ENCODE data around the gene C2CD4A.
"Not testable (repeated sequence)": the region's sequence is repeated elsewhere in the genome, so short reads cannot be mapped to it uniquely, and the experiment has no call there.

C2CD4A gene

GRCh38 chr15:62066663-62067447 is at the start of gene C2CD4A:
C2CD4A (plus strand) TSS chr15:62066977; CDS start chr15:62067614, 637 bp downstream.
- in situ Hi-C loops (cut with HindIII; ENCODE audit: low sequenced_read_pairs), result no loop called here

- in situ Hi-C loops (cut with HindIII; ENCODE audit: low sequenced_read_pairs), result no loop called here
Observed at GRCh38 chr15:62020576-62021160, 46.1 kb upstream of the C2CD4A start.

- in situ Hi-C loops (cut with HindIII; ENCODE audit: low sequenced_read_pairs), result no loop called here
Observed at GRCh38 chr15:62021991-62022600, 44.7 kb upstream of the C2CD4A start.

- in situ Hi-C loops (cut with HindIII; ENCODE audit: low sequenced_read_pairs), result no loop called here
Observed at GRCh38 chr15:62026487-62027262, 40.1 kb upstream of the C2CD4A start.

GRCh38 chr15:62027263-62027565 is 39.6 kb upstream of the C2CD4A start:
- in situ Hi-C loops (cut with HindIII; ENCODE audit: low sequenced_read_pairs), result no loop called here

- in situ Hi-C loops (cut with HindIII; ENCODE audit: low sequenced_read_pairs), result no loop called here
Observed at GRCh38 chr15:62027916-62028315, 38.9 kb upstream of the C2CD4A start.

GRCh38 chr15:62035256-62035924 is 31.4 kb upstream of the C2CD4A start:
- in situ Hi-C loops (cut with HindIII; ENCODE audit: low sequenced_read_pairs), result no loop called here

GRCh38 chr15:62046078-62046743 is 20.6 kb upstream of the C2CD4A start:
- in situ Hi-C loops (cut with HindIII; ENCODE audit: low sequenced_read_pairs), result no loop called here

- in situ Hi-C loops (cut with HindIII; ENCODE audit: low sequenced_read_pairs), result no loop called here
Observed at GRCh38 chr15:62047282-62047827, 19.4 kb upstream of the C2CD4A start.

- in situ Hi-C loops (cut with HindIII; ENCODE audit: low sequenced_read_pairs), result not testable (repeated sequence)
Observed at GRCh38 chr15:62048254-62048653, 18.5 kb upstream of the C2CD4A start.

GRCh38 chr15:62050115-62050514 is 16.7 kb upstream of the C2CD4A start:
- in situ Hi-C loops (cut with HindIII; ENCODE audit: low sequenced_read_pairs), result no loop called here

GRCh38 chr15:62051166-62051565 is 15.6 kb upstream of the C2CD4A start:
- in situ Hi-C loops (cut with HindIII; ENCODE audit: low sequenced_read_pairs), result no loop called here

GRCh38 chr15:62052713-62053112 is 14.1 kb upstream of the C2CD4A start:
- in situ Hi-C loops (cut with HindIII; ENCODE audit: low sequenced_read_pairs), result no loop called here

GRCh38 chr15:62053439-62054085 is 13.2 kb upstream of the C2CD4A start:
- in situ Hi-C loops (cut with HindIII; ENCODE audit: low sequenced_read_pairs), result no loop called here

GRCh38 chr15:62054979-62055378 is 11.8 kb upstream of the C2CD4A start:
- in situ Hi-C loops (cut with HindIII; ENCODE audit: low sequenced_read_pairs), result no loop called here

GRCh38 chr15:62057341-62057980 is 9.3 kb upstream of the C2CD4A start:
- in situ Hi-C loops (cut with HindIII; ENCODE audit: low sequenced_read_pairs), result no loop called here

- in situ Hi-C loops (cut with HindIII; ENCODE audit: low sequenced_read_pairs), result no loop called here
Observed at GRCh38 chr15:62058327-62059028, 8.3 kb upstream of the C2CD4A start.

- in situ Hi-C loops (cut with HindIII; ENCODE audit: low sequenced_read_pairs), result no loop called here
Observed at GRCh38 chr15:62059108-62059815, 7.5 kb upstream of the C2CD4A start.
